Measurements from ENCODE around the gene CCL13.

The CCL13 gene

DNA sequence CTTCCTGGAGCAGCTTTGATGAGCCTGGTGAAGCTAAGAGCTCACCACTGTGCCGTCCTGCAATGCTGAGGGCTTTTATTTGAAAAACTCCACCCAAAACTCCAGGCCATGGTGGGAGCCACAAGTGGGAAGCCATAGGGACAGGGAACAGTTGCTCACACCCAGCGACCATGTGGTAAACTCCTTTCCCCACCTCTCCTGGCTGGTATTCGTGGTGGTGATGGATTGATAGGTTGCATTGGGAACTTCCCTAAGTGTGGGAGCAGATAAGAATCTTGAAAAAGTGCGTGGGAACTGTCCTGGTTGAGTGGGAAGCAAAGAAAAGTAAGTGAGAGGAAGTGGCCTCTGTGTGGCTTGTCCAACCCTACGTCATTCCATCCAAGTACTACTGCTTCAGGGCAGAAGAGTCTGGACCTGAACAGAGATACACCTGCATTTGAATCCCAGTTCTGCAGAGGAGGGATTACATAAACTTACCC, 6.9 kb downstream of the CCL13 start, which contains the start of gene CCL1:
Gene CCL1, minus strand, starts transcription at position 51 of the 479 bp plus-strand sequence. CDS start 72 bp downstream, outside the sequence.
- DNase-seq (ENCODE audit: low spot score): no peak

- no peak for DNase-seq (ENCODE audit: low spot score)
Measured at GRCh38 chr17:34364751-34365150, 8.5 kb downstream of the CCL13 start.

DNA sequence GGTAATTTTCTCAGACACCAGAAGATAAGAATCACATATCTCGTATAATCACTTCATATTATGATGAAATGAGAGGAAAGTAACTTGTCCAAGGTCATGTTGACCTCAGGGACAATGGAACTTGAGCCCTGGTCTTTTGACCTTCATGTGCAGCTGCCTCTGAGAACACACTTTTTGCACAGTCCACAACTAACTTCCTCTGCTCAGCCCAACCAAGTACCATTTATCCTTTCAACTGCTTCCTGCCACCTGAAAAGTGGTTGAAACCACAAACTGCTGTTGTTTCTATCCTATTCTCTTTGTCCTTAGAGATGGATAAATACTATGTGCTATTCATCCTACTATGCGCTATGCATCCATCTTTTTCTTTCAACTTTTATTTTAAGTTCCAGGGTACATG, 9.1 kb downstream of the CCL13 start:
- DNase-seq (ENCODE audit: low spot score): no peak

DNA sequence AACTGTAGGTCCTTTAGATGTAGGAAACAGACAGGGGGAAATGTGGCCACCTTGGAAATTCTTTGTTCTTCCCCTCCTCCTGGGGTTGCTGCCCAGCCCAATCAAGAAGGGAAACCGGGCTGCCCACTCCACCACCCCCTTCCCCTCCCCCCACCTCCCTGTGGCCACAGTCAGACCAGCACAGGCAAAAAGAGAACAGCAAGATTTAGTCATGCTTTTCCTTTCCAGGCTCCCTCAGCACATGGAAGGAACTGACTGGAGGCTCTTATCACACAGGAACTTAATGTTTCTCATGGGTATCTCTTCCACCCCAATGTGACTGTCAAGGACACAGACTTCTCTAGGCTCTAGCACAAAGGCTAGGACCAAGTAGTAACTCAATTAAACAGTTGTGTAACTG, 9.7 kb downstream of the CCL13 start:
- DNase-seq (ENCODE audit: low spot score): no peak

- no peak for DNase-seq (ENCODE audit: low spot score)
Measured at GRCh38 chr17:34366529-34367107, 10.3 kb downstream of the CCL13 start.

GRCh38 chr17:34367486-34368195, 11.4 kb downstream of the CCL13 start:
- no peak for DNase-seq (ENCODE audit: low spot score)

GRCh38 chr17:34368196-34368945, 12.1 kb downstream of the CCL13 start:
- no peak for DNase-seq (ENCODE audit: low spot score)

GRCh38 chr17:34368946-34369500, 12.7 kb downstream of the CCL13 start:
- no peak for DNase-seq (ENCODE audit: low spot score)

DNA sequence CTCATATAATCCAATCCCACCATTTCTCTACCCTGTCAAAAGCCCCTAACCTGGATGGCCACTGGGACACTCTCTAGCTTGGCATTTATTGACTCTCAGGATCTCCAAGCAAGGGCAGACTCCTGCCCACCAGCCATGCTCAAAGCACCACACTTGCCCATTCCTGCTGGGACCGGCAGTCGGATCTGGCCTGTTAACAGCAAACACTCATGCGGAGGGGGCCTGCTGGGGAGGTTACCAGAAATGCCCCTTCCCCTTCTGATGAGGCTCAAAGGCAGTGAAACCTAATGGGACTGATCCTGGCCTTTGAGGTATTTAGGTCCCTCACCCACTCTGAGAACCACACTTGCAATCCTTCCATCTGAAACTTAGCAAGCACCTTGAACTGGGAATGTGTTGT, 13.3 kb downstream of the CCL13 start:
- no peak for DNase-seq (ENCODE audit: low spot score)

DNA sequence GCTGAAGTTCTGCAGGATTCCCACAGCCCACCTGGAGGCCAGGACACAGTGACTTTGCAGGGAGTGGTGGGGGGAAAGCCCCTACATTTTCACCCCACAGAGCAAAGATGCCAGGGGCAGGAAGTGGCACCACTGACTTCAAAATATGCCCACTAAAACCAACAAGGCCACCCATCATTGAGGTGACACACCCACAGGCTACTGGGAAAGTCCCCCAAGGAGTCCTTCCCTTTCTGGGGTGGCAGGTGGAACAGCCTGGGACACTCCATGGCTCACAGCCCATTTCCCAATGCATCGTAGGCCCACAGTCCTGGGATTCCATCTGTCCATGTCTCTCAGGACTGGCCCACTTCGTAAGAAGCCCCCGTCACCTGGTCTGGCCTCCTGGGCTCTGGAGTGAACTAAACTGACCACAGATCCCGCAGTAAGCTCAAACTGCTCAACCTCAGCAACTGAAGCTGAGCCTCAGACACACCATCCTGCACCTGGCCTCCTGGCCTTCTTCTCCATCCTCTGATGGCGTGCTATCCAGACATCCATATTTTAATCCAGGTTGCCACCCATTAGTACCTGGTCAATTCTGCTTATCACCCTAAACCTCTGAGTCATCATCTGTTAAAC, 14.2 kb downstream of the CCL13 start:
- no peak for DNase-seq (ENCODE audit: low spot score)

- no peak for DNase-seq (ENCODE audit: low spot score)
Measured at GRCh38 chr17:34370997-34371395, 14.7 kb downstream of the CCL13 start.

DNA sequence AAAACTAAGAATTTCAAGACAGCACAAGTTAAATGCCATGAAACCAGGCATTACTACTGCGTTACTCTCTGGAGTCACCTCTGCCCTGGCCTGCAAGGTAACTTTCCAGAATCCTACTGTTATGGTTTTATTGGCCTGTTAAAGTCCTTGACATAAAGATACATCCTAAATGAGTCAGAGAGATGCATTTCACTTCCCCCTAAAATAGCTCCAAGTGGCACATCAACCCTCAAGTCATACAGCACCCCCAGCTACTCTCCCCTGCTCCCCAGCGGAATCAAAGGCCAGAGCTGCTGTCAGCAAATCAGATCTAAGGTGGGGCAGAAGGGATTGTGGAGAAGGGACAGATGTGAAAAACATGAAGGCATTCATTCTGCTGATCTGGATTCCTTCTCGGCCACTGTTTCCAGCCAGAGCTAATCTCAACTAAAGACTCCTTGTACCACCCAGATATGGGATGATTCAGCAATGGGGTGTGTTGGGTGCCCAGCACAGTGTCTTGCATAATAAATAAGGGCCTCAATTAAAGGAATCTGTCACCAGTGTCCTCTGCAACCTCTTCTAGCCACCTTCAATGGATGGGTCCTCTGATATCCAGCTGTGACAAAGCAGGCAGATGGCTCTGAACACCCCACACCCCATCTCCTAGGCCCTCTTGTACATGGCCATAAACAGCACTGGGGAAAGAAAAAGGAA, 15.3 kb downstream of the CCL13 start:
- no peak for DNase-seq (ENCODE audit: low spot score)

GRCh38 chr17:34374457-34374856, 18.2 kb downstream of the CCL13 start:
- DNase-seq (ENCODE audit: low spot score): no peak

- no peak for DNase-seq (ENCODE audit: low spot score)
Measured at GRCh38 chr17:34375426-34375997, 19.2 kb downstream of the CCL13 start.

DNA sequence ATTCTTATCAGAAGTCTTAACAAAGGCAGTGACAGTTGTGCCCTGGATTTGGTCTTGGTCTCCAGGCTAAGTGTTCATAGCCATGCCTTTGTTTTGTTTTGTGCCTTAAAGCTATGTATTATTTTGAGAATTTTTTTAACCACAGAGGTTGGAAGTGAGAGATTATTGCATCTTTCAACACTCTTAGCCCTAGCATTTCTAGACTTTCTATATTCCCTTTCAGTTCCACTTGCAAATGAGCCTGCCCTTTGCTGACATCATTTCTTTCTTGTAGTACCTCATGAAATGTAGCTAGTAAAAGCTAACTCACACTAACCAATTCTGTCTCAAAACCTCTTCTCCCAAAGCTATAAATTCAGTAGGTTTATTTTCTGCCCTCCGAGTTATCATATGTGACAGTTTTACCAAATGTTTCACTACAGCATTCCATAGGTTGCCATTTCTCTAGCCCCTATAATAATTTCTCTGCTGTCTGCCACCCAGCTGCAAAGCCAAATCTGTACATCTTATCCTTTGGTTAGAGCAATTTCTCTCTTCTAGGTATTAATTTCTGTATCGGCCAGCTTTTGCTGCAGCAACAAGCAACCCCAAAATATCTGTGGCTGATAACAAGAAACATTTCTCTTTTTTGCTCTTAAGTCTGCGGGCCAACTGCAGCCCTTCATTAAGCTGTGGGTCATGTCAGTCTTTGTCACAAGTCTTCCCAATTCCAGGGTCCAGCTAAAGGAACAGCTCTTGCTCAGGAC, 21.0 kb downstream of the CCL13 start:
- DNase-seq (ENCODE audit: low spot score): no peak

GRCh38 chr17:34378664-34379101, 22.4 kb downstream of the CCL13 start:
- DNase-seq (ENCODE audit: low spot score): no peak

GRCh38 chr17:34379868-34380267, 23.6 kb downstream of the CCL13 start:
- DNase-seq (ENCODE audit: low spot score): no peak

DNA sequence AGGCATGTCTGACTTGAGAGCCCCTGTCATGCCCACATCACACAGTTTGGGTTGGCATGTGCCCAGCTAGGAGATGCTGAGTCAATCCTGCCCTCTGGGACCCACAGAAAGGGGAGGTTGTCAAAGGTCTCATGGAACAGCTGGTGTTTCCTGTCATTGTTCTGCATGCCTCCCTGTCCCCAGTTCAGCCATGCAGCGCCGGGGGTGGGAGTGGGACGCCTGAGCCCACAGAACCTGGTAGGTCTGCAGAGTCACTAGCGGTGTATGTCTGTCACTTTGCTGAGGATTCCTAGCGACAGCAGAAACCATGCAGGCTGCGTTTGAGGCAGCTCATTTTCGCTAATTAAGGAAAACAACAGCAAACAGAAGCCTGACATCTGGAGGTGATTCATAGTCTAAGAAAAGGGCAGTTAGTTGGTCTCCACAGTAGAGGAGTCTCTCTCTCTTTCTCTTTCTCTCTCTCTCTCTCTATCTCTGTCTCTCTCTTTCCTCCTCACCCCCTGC, 26.4 kb downstream of the CCL13 start:
- no peak for DNase-seq (ENCODE audit: low spot score)

- DNase-seq (ENCODE audit: low spot score): no peak
Measured at GRCh38 chr17:34383216-34383615, 26.9 kb downstream of the CCL13 start.

GRCh38 chr17:34384271-34384670, 28.0 kb downstream of the CCL13 start:
- DNase-seq (ENCODE audit: low spot score): no peak
